IgD-negative memory B cell (primary cell): ENCODE results near the gene SLC22A12. TPM values are rescaled to one million over a fixed set of nuclear protein-coding genes. Genes with fewer than 3 reads are reported as not detected.

Source experiments
- H3K27ac Mint-ChIP-seq, 3 donors: one replicate each; pipeline ENCODE4 v1.8.0; 2020 to 2022; ENCODE audit warnings: mild to moderate bottlenecking in 3 of 3, mixed read lengths in 3 of 3, moderate library complexity in 1 of 3
- H3K27me3 Mint-ChIP-seq: one replicate; pipeline ENCODE4 v1.8.0; 2021; ENCODE audit warnings: mixed read lengths
- H3K36me3 Mint-ChIP-seq: one replicate; pipeline ENCODE4 v1.8.0; 2020; ENCODE audit warnings: mild to moderate bottlenecking, mixed read lengths
- H3K4me1 Mint-ChIP-seq, 3 donors: one replicate each; pipeline ENCODE4 v1.8.0; 2020 to 2022; ENCODE audit warnings: mixed read lengths in 3 of 3, mild to moderate bottlenecking in 1 of 3
- H3K4me3 Mint-ChIP-seq, 4 donors: one replicate each; pipeline ENCODE4 v1.8.0; 2020 to 2022; ENCODE audit warnings: mild to moderate bottlenecking in 4 of 4, mixed read lengths in 4 of 4, moderate library complexity in 3 of 4
- H3K9me3 Mint-ChIP-seq, 3 donors: one replicate each; pipeline ENCODE4 v1.8.0; 2020 to 2021; ENCODE audit warnings: mixed read lengths in 3 of 3, mild to moderate bottlenecking in 1 of 3
- polyA plus RNA-seq: library from polyadenylated mRNA; unstranded; fragments of 300-500 nt; fragmentation: Illumina TruSeq; gene quantifications from one replicate; pipeline ENCODE4 v1.2.3, GENCODE V29; 2021

The SLC22A12 gene
- polyA plus RNA-seq, 1 donor from 2014 or later, result not detected

DNA sequence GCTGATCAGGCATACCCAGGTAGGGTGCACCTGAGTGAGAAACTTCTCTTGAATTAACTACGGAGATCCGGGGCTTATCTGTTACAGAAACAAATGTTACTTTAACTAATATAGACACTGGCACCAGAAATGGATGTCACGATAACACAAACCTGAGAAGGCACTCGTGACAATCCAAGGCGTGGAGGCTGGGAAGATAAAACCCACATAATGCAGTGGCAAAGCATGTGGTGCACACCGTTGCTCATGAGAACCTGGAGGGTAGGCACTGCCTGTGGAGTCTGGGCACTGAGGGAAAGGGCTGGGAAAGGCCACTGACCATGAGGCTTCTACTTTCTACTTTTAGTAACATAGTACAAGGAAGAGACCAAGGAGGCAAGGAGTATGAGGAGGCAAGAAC, 22.6 kb downstream of the SLC22A12 start:
- peaks cover 2% of the 10 kb centered on the region for H3K36me3 Mint-ChIP-seq
- H3K4me1 Mint-ChIP-seq, result no peaks in the 10 kb centered on the region
- H3K27me3 Mint-ChIP-seq, result no peaks in the 10 kb centered on the region
- no peaks in the 10 kb centered on the region for H3K9me3 Mint-ChIP-seq
- no peak overlapping the region for H3K4me3 Mint-ChIP-seq
- H3K27ac Mint-ChIP-seq, result peak overlapping the region in 1 of 3 donors; percentile 80

DNA sequence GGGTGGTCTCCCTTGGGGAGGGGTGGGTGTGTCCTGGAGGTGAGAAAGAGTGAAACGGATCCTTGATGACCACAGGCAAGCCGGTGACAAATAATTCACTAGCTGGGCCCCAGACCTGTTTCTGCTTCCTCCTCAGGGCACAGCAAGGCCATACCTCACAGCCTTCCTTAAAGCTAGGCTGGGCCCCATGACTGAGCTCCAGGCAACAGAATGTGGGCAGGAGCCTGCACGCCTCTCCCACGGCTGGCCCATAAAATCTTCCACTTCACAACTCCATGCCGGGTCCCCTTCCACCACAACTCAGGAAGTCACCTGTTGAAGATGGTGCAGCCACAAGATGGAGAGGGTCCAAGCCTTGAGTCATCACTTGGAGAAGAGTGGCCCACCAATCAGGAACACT, 23.9 kb downstream of the SLC22A12 start:
- peaks cover 2% of the 10 kb centered on the region for H3K36me3 Mint-ChIP-seq
- no peak overlapping the region for H3K27ac Mint-ChIP-seq
- H3K4me3 Mint-ChIP-seq, result no peak overlapping the region
- H3K4me1 Mint-ChIP-seq, result peaks cover 0 to 2% (median 0%) of the 10 kb centered on the region in 3 donors
- H3K9me3 Mint-ChIP-seq, result no peaks in the 10 kb centered on the region
- H3K27me3 Mint-ChIP-seq, result no peaks in the 10 kb centered on the region

DNA sequence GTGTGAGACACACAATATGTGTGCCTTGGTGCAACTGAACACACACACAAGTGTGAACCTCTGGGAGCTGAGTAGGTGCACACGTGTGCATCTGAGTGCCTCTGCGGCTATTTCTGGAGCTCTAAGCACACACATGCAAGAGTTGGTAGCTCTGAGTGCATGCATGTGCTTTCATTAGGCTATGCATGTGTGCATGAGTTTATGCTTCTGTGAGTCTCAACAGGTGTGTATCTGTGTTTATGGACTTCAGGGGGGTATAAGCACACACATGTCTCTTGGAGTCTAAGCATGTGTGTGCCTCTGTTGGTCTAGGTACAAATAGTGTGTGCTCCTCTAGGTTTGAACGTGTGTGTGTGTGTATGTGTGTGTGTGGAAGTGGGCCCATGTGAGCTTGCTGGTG, 25.8 kb downstream of the SLC22A12 start:
- Mint-ChIP-seq H3K27ac (no peak overlapping the region), H3K4me1 (peaks cover 0 to 2% (median 2%) of the 10 kb centered on the region in 3 donors), H3K36me3 (no peaks in the 10 kb centered on the region), H3K27me3 (no peaks in the 10 kb centered on the region), H3K4me3 (no peak overlapping the region), H3K9me3 (no peaks in the 10 kb centered on the region)

DNA sequence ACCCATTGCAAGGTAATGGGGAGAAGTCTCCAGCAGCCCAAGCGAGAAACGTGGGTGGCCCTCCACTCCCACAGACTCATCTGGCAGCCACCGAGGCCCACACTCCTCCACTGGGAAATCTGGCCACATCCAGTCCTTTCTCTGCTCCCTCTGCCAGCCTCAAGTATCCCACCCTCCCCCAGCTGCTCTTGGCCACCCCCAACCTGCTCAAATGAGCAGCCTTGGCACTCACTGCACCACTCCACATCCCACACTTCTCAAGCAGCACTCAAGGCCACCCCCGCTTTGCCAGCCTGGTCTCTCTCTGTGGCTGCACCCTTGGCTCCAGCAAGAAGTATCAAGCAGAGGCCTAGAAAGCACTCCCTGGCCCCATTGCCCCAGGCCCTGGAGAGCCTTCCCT, 28.2 kb downstream of the SLC22A12 start:
- H3K27me3 Mint-ChIP-seq, result no peaks in the 10 kb centered on the region
- H3K36me3 Mint-ChIP-seq, result peaks cover 1% of the 10 kb centered on the region
- H3K27ac Mint-ChIP-seq, result no peak overlapping the region

DNA sequence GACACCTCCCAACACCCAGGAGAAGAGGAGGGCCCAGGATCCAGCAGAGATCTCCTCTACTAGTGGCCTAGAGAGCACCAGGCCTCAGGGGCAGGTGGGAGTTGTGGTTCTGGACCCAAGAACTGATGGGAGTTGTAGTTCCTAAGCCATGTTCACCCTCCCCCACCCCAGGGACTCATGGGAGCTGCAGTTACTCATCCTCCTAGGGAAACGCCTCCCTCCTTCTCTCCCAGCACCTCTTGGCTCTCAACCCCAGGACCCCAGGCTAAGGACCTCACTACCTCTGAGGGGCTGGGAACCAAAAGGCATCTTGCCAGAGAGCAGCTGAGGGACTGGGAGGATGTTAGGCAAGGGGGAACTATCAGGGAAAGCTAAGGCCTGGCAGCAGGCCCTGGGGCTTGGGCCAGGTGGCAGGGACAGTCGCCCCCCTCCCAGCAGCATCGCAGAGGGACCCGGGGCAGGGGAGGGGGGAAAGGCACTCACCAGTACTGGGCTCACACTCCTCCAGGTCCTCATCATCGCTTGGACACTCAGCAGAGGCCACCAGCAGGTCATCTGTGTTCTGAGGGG, 28.9 kb downstream of the SLC22A12 start:
- H3K27me3 Mint-ChIP-seq, result no peaks in the 10 kb centered on the region
- peaks cover 1% of the 10 kb centered on the region for H3K36me3 Mint-ChIP-seq
- H3K27ac Mint-ChIP-seq, result no peak overlapping the region
- H3K4me1 Mint-ChIP-seq, result peaks cover 4% of the 10 kb centered on the region in 3 donors
- no peaks in the 10 kb centered on the region for H3K9me3 Mint-ChIP-seq
- H3K4me3 Mint-ChIP-seq, result no peak overlapping the region

More for the DNA sequence above, 28.2 kb downstream of the SLC22A12 start:
- no peaks in the 10 kb centered on the region for H3K9me3 Mint-ChIP-seq
- H3K4me1 Mint-ChIP-seq, result peaks cover 0 to 2% (median 2%) of the 10 kb centered on the region in 3 donors
- no peak overlapping the region for H3K4me3 Mint-ChIP-seq

- Mint-ChIP-seq H3K27ac (no peak overlapping the region), H3K36me3 (peaks cover 1% of the 10 kb centered on the region), H3K9me3 (no peaks in the 10 kb centered on the region), H3K4me1 (peaks cover 6 to 7% (median 7%) of the 10 kb centered on the region in 3 donors), H3K4me3 (no peak overlapping the region), H3K27me3 (no peaks in the 10 kb centered on the region)
These were observed 29.5 kb downstream of the SLC22A12 start for GRCh38 chr11:64620381-64620971.

GRCh38 chr11:64621283-64622019, 30.4 kb downstream of the SLC22A12 start:
- Mint-ChIP-seq H3K4me1 (peaks cover 6 to 7% (median 7%) of the 10 kb centered on the region in 3 donors), H3K27ac (no peak overlapping the region), H3K27me3 (no peaks in the 10 kb centered on the region), H3K36me3 (peaks cover 1% of the 10 kb centered on the region), H3K9me3 (no peaks in the 10 kb centered on the region), H3K4me3 (no peak overlapping the region)

DNA sequence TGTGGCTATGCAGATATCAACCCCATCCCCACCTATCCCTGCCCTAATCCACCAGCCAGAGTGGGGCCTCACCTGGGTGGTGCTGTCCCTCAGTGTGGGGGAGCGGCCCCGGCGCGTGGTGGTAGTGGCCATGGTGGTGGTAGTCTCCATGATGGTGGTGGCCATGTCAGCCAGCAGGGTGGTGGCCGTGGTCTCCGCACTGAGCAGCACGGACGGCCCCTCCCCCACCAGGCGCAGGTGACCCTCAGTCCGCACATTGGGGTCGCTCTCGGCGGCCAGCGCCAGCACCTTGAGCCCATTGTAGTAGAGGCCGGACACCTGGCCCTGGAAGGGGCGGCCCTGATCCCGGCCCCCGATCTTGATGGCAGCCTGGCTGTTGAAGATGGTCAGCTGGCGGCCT, 31.7 kb downstream of the SLC22A12 start:
- no peaks in the 10 kb centered on the region for H3K27me3 Mint-ChIP-seq
- H3K4me1 Mint-ChIP-seq, result peaks cover 6 to 7% (median 7%) of the 10 kb centered on the region in 3 donors
- no peaks in the 10 kb centered on the region for H3K9me3 Mint-ChIP-seq
- peak overlapping the region in 1 of 3 donors; percentile 77 for H3K27ac Mint-ChIP-seq
- H3K36me3 Mint-ChIP-seq, result peaks cover 1% of the 10 kb centered on the region
- no peak overlapping the region for H3K4me3 Mint-ChIP-seq

DNA sequence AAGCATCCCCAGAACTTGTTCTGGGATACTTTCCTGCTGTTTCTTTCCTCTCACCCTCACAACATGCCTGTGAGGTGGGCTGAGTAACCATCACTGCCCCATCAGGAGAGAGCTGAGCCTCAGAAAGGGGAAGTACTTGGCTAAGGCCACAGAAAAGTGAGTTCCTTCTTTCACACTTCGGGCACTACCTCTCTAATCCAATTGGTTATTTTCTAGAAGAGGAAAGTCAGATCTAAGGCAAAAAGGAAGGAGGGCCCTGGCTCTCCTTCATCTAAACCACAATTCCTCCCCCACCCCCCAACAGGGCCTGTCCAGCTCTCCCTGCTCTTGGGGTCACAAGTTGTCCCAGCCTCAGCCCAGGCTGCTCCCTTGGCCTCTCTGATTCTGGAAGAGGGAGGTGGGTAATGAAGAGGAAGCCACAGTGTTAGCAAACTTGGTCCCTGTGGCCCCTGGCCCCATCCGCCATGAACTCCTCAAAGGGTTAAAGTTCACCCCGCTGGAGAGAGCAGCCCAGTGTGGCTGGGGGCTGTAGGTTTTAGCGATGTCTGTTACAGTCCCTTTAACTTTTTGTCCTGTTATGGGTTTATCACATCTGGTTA, 34.0 kb downstream of the SLC22A12 start:
- H3K4me1 Mint-ChIP-seq, result peaks cover 6 to 7% (median 6%) of the 10 kb centered on the region in 3 donors
- peaks cover 1% of the 10 kb centered on the region for H3K36me3 Mint-ChIP-seq
- H3K27me3 Mint-ChIP-seq, result no peaks in the 10 kb centered on the region
- H3K9me3 Mint-ChIP-seq, result no peaks in the 10 kb centered on the region
- no peak overlapping the region for H3K27ac Mint-ChIP-seq
- H3K4me3 Mint-ChIP-seq, result peak overlapping the region in 1 of 4 donors; percentile 23

- Mint-ChIP-seq H3K27me3 (no peaks in the 10 kb centered on the region), H3K4me3 (no peak overlapping the region), H3K36me3 (peaks cover 1% of the 10 kb centered on the region)
These were observed 35.6 kb downstream of the SLC22A12 start for GRCh38 chr11:64626637-64627036.

GRCh38 chr11:64627371-64627770, 36.4 kb downstream of the SLC22A12 start:
- Mint-ChIP-seq H3K4me1 (peaks cover 10 to 13% (median 11%) of the 10 kb centered on the region in 3 donors), H3K9me3 (no peaks in the 10 kb centered on the region), H3K36me3 (no peaks in the 10 kb centered on the region), H3K27me3 (peaks cover 2% of the 10 kb centered on the region), H3K27ac (no peak overlapping the region), H3K4me3 (no peak overlapping the region)

More at GRCh38 chr11:64626637-64627036, 35.6 kb downstream of the SLC22A12 start:
- Mint-ChIP-seq H3K4me1 (peaks cover 6 to 9% (median 8%) of the 10 kb centered on the region in 3 donors), H3K27ac (no peak overlapping the region), H3K9me3 (no peaks in the 10 kb centered on the region)

- no peak overlapping the region for H3K4me3 Mint-ChIP-seq
- no peaks in the 10 kb centered on the region for H3K9me3 Mint-ChIP-seq
- peaks cover 10 to 15% (median 13%) of the 10 kb centered on the region in 3 donors for H3K4me1 Mint-ChIP-seq
- no peak overlapping the region for H3K27ac Mint-ChIP-seq
- H3K36me3 Mint-ChIP-seq, result no peaks in the 10 kb centered on the region
- H3K27me3 Mint-ChIP-seq, result peaks cover 5% of the 10 kb centered on the region
These were observed 37.6 kb downstream of the SLC22A12 start for GRCh38 chr11:64628596-64628995.

DNA sequence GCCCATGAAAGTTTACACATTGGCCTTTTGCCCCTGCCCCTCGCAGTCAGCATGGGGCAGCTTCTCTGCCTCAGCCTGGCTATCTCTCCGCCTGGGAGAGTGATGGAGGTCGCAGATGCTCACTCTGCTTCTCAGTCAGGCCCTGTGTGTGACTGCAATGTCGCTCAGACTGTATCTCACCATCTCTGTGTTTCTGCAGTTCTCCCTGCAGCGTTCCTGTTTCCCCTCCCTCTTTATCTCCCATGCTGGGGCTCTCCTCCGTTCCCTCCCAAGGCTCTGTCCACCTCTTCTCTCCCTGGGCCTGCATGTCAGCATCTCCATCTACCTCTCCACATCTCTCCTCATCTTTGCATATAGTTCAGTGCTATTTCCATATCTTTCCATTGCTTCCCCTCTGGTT, 38.1 kb downstream of the SLC22A12 start:
- Mint-ChIP-seq H3K36me3 (no peaks in the 10 kb centered on the region), H3K27me3 (peaks cover 8% of the 10 kb centered on the region), H3K27ac (peak overlapping the region in 1 of 3 donors; percentile 4), H3K9me3 (no peaks in the 10 kb centered on the region), H3K4me3 (no peak overlapping the region), H3K4me1 (peaks cover 10 to 17% (median 16%) of the 10 kb centered on the region in 3 donors)

- H3K36me3 Mint-ChIP-seq, result no peaks in the 10 kb centered on the region
- H3K27me3 Mint-ChIP-seq, result peaks cover 15% of the 10 kb centered on the region
- peak overlapping the region in 1 of 3 donors; percentile 4 for H3K27ac Mint-ChIP-seq
- no peak overlapping the region for H3K4me3 Mint-ChIP-seq
- H3K4me1 Mint-ChIP-seq, result peaks cover 6 to 16% (median 14%) of the 10 kb centered on the region in 3 donors
- H3K9me3 Mint-ChIP-seq, result no peaks in the 10 kb centered on the region
These were observed 39.0 kb downstream of the SLC22A12 start for GRCh38 chr11:64629796-64630562.
